AG10803 (cell line): Measurements from ENCODE around the gene HNRNPC.

Experiments used
- DNase-seq: peaks from one replicate; pipeline ENCODE4 v3.0.0; 2010; ENCODE audit warnings: low read depth
- H3K4me3 ChIP-seq: 2 replicates; pipeline ENCODE4 v1.5.1; 2011; ENCODE audit warnings: mild to moderate bottlenecking, low read length, control low read depth
- TF ChIP-seq, protein P1 (sequence below): conservative IDR thresholded peaks from 2 replicates; pipeline ENCODE4 v1.5.1; 2011; ENCODE audit warnings: mild to moderate bottlenecking, low read length, control low read depth, inconsistent platforms

Gene HNRNPC

DNA sequence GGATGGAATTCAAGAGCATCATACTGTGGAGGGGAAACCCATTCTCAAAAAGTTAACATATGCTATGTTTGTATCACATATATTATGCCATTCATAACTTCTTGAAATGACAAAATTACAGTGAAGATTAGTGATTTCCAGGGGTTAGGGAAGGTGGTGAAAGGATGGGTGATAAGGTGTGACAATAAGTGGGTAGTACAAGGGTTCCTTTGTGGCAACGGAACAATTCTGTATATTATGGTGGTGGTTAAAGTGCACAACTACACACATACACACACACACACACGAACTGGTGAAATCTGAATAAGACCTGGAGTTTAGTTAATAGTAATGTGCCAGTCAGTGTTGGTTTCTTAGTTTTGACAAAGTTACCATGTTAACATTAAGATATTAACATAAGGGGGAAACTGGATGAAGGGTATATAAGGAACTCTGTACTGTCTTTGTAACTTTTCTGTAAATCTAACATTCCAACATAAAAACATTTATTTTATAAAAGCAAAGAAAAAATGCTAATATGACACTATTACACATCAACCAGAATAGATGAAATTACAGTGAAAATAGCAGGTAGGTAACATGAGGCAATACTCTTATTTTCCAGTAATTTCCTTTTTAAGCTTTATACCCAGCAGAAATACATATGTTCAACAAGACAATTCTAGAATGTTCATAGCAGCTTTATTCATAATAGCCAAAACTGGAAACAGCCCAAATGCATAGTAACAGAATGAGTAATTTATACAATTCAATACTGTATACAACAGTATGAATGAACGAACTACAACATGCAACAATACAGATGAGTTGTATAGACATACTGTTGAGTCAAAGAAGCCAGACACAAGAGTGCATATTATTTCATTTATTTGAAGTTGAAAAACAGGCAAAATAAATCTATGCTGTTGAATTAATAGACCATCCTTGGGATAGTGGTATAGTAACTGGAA lies 69.4 kb downstream of the HNRNPC start:
- TF ChIP-seq, protein P1, sequence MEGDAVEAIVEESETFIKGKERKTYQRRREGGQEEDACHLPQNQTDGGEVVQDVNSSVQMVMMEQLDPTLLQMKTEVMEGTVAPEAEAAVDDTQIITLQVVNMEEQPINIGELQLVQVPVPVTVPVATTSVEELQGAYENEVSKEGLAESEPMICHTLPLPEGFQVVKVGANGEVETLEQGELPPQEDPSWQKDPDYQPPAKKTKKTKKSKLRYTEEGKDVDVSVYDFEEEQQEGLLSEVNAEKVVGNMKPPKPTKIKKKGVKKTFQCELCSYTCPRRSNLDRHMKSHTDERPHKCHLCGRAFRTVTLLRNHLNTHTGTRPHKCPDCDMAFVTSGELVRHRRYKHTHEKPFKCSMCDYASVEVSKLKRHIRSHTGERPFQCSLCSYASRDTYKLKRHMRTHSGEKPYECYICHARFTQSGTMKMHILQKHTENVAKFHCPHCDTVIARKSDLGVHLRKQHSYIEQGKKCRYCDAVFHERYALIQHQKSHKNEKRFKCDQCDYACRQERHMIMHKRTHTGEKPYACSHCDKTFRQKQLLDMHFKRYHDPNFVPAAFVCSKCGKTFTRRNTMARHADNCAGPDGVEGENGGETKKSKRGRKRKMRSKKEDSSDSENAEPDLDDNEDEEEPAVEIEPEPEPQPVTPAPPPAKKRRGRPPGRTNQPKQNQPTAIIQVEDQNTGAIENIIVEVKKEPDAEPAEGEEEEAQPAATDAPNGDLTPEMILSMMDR: no peak
- no peak for DNase-seq

GRCh38 chr14:21197418-21198205 lies 71.6 kb downstream of the HNRNPC start:
- H3K4me3 ChIP-seq: no peak overlapping the region
- TF ChIP-seq, protein P1: no peak
- DNase-seq: no peak

More for the DNA sequence above, 69.4 kb downstream of the HNRNPC start:
- H3K4me3 ChIP-seq: no peak overlapping the region

DNA sequence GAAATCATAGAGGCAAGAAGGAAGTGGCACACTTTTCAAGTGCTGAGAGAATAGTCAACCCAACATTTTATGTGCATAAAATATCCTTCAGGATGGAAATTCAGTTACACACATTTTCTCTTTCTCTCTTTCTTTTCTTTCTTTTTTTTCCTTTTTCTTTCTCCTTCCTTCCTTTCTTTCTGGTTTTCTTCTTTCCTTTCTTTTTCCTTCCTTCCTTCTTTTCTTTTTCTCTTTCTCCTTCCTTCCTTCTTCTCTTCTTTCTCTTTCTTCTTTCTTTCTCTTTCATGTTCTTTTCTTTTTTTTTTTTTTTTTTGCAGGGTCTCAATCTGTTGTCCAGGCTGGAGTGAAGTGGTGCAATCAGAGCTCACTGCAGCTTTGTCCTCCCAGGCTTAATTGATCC lies 74.6 kb downstream of the HNRNPC start:
- TF ChIP-seq, protein P1: no peak
- no peak overlapping the region for H3K4me3 ChIP-seq
- DNase-seq: no peak

DNA sequence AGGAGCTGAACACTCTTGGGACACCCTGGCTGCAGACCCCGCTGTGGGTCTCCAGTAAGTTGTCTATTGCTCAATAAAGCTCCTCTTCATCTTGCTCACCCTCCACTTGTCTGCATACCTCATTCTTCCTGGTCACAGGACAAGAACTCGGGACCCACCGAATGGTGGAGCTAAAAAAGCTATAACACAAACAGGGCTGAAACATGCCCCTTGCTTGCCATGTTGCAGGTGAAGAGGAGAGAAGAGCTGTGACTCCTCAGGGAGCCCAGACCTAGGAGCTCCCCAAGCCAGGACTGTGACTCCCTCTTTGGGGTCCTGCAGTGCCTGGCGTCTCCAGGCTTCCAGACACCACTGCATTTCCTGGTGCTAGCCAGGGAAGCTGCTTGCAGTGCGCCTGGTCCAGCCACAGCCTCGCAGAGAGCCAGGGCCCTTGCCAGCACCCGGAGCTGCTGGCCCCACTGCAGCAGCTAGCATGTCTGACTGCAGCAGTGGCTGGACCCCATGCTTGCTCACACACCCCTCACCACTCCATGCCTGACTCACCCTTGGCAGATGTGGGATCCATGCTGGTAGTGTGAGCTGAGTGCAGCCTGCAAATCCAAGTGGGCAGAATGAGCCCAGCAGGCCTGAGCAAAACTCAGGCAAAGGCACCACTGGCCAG lies 76.2 kb downstream of the HNRNPC start:
- TF ChIP-seq, protein P1: no peak
- no peak for DNase-seq
- H3K4me3 ChIP-seq: no peak overlapping the region

DNA sequence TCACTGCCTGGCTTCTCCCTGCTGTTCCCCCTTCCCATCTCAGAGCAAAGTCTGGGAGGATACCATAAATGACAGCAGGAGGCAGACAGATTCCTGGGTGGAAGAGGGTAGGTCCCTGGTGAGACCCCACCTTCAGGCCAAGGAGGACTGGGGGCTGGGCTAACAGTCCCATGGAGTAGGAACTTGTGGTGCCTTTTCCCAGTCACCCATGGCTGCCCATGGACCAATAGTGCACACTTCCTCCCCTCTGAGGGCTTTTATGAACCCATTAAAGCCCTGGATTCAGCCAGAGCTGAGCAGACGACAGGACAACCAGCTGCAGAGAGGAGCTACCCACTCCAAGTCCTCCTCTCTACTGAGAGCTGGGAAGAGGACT lies 76.8 kb downstream of the HNRNPC start:
- no peak for DNase-seq
- TF ChIP-seq, protein P1: no peak
- peak overlapping the region; percentile 43 for H3K4me3 ChIP-seq

DNA sequence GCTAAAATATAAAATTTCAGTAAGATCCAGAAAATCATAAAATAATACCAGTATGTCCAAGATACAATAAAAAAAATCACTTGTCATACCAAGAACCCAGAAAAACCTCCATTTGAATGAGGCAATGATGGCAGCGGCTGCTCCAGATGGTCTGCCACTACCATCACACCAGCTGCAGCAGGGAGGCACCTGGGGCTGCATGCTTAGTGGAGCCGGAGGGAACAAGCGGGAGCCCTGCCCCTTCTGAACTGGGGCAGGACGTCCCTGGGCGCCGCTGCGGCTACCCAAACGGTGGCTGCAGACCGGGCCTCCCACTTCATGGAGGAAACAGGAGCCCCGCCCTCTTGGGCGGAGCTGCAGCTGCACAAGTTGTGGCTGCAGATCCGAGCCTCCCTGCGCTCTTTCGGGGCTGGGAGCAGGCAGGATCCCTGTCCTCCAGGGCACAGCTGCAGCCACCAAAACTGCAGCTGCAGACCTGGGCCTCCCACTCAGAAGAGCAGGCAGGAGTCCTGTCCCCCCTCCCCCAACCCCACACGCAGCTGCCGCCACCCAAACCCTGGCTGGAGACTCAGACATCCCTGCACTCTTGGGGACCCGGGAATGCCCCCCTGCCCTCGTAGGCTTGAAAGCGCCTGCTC lies 77.3 kb downstream of the HNRNPC start:
- peak; percentile 26 for DNase-seq
- H3K4me3 ChIP-seq: peak overlapping the region; percentile 43
- TF ChIP-seq, protein P1: no peak
